ENCODE results near the gene SLC8A2.

The SLC8A2 gene

DNA sequence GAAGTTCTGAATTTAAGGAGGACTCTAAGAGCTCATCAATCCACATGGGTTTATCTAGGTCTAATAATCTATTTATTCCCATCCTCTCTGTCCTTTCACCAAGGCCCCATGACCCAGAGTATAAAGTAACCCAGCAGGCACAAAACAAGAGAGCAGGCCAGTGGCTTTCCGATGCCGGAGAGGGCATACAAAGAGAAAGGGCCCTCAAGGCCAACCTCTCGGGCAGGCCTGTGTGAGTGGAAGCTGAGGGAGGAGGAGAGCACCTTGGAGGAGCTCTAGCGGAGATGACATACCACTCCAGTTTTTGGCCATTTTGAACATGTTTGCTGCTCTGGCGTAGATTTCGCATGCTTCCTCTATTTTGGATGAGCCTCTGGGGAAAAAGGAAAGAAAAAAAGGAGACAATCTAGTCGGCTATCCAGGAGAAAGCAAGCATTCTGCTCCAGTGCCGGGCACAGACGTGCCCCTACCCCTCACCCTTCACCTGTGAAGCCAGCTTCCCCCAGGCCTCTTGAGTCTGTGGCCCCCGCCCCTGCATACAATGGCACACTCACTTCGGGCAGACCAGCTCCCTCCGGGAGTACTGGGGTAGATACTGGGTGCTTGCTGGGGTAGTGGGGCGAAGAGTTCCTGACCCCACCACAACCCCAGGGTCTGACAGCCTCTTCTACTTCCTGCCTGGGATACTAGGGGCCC, 31.6 kb upstream of the SLC8A2 start:
- no peak for DNase-seq (ENCODE audit: low read depth in 2 of 2)

DNA sequence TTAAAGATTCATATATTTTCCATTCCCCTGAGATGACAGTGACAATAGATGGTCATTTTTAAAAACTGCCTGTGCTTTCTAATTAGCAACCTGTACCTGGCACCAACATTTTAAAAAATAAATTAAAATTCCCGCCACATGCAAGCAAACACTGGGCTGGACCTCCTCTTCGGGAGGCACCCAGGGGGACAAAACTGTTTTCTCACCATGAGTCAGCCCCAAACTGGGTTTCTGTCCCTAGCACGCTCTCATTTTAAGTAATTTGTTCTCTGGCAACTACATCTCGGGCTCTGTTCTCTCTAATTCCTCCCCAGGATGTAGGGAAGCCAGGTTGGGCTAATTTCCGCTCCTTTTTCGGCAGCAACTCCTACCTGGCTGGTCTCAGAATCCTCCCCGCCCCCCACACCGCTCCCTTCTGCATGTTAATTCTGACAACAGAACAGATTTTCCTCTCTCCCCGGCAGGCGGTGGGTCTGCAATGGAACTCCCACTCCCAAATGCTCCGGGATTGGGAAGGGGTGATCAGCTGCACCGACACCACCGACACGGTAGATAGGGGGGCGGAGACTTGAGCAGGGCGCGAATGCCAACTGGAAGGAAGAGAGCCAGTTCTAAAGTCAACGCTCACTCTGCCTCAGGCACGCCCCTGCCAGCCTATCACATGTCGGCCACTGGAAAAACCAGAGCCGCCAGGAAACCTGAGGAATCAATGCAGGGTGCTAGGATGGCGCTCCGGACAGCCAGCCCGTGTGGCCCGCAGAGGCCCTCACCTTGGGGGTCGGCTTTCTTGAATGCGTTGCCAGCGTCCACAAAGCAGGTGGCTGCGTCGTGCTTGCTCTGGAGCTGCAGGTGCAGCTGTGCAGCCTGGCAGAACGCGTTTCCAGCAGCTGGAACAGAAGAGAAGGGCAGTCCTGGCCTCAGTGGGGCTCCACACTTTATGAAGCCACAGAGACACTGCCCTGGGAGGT, 28.5 kb upstream of the SLC8A2 start:
- no peak for DNase-seq (ENCODE audit: low read depth in 2 of 2)

DNA sequence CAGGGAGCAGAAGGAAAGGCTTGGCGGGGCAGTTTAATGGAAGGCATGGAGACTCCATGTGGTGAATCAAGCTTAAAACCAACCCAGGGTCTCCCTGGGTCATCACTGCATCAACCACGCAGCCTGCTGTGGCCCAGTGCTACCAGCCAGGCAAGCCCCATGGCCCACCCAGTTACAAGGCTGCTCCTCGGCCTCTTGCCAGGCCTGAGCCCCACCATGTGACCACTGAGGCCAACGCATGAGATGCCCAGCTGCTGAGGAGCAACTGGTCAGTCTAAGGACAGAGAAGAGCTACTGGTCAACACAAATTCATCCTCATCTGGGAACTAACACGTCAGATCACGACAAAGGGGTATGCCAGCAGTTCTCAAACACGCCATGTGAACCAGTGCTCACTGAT, 27.7 kb upstream of the SLC8A2 start:
- DNase-seq (ENCODE audit: low read depth in 2 of 2), result no peak

DNA sequence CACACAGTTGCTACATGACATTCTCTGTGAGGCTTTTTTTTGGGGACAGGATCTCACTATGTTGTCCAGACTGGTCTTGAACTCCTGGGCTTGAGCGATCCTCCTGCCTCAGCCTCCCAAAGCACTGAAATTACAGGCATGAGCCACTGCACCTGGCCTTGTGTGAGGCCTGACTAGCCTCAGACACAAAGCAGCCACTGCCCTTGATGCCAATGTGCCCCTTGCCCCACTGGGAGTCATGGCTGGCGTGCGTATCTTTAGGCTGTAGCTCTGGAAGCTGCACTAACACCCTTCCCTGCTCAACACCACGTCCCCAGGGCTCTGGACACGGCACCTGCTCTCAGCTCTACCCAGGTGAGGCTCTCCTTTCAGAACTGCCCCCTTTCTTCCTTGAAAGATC, 26.9 kb upstream of the SLC8A2 start:
- DNase-seq (ENCODE audit: low read depth in 2 of 2), result no peak

DNA sequence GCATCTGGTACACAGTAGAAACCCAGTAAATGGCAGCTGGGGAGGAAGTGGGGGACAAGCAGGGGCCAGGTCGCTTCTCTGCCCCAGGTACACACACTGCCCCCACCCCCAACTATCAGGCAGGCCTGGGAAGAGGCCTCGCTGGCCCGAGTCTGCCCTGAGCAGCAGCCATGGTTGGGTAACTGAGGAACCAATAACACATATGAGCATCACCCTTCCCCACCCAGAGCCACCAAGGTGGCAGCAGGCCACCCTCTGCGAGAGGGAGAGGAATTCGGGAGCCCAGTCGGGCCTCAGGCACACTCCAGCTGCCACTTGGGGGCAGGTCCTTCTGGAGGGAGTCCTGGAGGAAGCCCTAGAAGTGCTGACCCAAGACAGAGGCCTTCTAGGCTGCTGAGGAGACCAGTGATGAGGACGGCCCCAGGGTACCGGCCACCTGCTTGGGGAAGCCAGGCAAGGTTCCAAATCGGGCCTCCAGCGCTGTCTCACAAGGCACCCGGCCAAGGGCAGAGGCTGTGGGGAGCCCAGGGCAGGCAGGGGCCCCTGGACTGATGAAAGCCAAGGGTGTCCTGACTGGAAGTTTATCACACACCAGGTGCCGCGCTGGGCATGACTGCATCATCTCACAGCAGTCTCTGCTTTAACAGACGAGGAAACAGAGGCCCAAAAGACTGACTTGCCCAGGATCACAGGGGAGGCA, 26.3 kb upstream of the SLC8A2 start:
- DNase-seq (ENCODE audit: low read depth in 2 of 2), result no peak

DNA sequence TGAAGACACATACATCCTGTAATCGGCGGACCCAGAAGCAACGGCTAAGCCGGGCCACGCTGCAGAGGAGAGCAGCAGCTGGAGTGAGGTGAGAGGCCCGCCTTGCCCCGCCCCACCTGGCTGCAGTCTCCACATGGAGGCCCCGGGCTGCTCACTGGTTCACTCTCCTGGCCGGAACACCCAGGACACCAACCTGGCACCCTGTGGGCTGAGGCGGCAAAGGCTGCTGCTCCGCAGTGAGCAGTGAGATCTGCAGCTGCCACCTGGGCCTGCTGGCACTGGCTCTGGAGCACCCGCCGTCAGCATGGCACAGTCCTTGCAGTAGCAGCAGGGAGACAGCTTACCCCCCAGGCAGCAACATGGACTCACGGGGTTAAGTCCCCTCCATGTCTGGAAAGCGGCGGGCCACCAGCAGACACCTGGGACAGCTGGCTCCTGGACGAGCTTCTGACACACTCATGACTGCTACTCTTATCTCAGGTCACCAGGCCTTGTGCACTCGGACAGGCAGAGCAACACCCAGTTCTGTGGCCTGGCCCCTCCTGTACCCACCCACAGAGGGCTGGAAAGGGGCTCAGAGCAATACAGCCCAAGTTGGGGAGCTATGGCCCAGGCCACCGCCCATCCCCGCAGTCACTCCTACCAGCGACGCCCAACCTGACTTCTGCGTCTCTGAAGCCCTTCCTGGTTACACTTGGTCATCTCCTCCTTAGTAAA, 25.5 kb upstream of the SLC8A2 start:
- no peak for DNase-seq (ENCODE audit: low read depth in 2 of 2)

DNA sequence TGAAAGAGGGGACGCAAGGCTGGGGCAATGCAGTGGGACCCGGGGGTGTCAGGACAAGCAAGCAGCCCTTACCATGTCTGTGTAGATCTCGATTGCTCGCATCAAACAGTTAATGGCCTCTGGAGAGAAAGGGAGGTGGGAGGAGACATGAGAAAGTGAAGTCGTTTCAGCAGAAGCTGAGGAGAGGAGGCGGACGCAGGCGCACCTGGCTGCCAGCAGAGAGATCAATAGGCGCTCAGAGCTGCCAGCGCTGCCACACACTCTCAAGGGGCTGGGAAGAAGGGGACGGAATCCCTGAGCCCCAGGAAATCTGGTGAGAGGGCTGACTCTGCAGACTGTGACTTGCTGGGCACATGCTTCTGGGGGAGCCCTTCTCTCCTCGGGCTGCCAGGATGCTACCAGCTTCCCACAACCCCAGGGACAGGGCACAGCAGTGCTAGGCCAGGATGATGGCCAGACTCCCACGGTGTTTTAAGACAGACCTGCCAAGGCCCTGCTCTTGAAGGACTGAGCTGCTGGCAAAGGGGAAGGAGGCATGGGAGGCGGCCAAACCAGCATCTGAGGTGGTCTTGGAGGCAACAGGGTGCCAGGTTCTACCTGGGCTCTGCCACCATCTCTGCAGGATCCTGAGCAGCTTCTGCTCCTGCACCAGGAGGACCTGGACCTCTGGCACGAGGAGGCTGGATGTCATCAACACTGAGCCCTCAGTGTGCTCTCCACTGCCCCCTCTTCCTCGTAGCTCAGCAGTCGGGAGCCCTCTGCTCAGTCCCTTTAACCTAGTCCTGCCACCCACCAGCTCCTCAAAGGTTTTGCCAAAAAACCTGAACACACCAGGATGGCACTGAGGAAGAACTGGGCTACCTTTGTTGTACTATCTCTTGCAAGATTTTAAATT, 24.0 kb upstream of the SLC8A2 start:
- DNase-seq (ENCODE audit: low read depth in 2 of 2), result no peak

DNA sequence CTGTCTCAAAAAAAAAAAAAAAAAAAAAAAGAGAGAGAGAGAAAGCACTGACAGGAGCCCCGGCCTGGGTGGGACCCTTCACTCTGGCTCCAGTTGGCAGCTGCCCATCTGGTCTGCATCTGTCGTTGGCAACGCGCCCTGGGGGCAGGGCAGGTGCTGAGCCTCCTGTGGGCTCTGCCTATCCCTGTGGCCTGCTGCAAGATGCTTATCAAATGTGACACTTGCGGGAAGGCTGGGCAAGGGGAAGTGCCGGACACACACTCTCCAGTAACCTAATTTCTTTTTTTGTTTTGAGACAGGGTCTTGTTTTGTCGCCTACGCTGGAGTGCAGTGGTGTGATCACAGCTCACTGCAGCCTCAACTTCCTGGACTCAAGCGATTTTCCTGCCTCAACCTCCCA, 23.0 kb upstream of the SLC8A2 start:
- no peak for DNase-seq (ENCODE audit: low read depth in 2 of 2)

DNA sequence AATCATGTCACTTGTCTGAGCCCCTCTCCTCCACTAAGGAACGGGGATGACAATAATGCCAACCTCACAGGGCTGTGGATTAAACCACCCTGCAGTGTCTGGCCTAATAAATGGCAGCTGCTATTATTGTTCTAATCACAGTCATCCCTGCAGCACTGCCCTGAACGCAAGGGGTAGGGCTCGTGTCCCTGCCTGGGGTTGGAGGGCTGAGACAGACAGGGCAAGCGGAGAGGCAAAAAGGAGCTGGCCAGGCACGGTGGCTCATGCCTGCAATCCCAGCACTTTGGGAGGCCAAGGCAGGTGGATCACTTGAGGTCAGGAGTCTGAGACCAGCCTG, 22.5 kb upstream of the SLC8A2 start:
- no peak for DNase-seq (ENCODE audit: low read depth in 2 of 2)

DNA sequence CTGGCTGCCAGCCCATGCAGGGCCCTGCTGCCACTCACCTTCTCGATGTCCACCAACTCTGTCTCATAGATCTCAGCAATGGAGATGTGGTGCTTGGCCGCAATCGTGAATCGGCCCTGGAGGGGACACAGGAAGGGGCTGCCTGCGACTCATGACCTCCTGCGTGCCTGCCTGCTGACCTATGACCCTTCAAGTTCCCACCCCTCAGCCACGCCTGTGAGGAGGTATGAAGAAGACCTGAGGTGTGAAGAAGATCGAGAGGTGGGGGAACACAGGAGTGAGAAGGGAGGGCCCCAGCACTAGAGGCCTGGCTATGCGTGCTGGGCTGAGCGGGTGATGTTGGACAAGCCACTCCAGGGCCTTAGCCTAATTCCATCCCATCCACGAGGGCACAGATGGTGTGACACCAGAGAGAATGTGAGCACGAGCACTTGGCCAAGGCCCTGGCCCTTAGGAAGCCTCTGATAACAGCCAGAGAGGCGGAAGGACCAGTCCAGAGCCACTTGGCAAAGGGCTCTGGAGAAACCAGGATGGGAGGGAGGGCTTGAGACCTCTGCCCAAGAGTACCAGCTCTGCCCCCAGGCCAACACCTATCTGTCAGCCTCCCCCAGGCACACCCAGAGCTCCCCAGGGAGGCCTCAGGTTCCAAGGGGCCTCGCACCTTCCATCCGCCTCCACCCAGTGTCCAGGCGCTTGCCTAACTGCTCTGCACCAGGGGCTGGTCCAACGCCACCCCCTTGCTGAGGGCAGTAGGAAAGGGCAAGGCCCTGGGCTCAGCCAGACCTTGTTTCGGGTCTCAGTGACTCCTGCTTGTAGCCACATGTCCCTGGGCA, 21.9 kb upstream of the SLC8A2 start:
- no peak for DNase-seq (ENCODE audit: low read depth in 2 of 2)

DNA sequence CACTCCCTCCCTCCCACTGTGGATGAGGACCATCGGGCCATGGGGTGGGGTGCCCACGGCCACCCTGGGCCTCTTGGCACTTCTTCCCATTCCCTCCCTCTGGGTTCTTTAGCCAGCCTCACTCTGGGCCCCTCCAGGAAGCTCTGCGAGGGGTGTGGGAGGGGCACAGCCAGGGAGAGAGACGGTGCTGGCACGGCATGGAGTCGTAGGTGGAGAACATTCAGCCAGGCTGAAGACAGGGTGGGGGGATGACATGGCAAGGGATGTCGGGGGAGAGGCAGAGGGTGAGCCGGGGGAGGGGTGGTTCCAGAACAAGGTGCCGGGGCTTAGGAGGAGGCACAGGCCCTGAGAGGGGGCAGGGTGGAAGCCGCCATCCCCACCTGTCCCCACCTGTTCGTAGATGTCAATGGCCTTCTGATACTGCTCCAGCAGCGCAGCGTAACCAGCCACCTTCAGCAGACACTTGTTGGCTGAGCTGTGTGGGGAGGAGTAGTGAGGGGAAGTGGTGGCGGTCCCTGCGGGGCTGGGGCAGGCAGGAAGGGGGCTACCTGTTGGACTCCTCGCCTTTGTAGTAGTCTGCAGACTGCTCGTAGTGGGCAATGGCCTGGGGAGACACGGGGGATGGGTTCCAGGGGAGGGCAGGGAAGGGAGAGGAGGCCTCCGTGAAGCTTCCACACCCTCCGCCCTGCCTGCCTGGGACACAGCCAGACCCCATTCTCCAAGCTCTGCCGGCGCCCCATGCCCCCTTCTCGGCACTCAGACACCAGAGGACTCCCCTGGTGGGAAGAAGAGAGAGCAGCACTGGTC, 21.1 kb upstream of the SLC8A2 start:
- no peak for DNase-seq (ENCODE audit: low read depth in 2 of 2)

DNA sequence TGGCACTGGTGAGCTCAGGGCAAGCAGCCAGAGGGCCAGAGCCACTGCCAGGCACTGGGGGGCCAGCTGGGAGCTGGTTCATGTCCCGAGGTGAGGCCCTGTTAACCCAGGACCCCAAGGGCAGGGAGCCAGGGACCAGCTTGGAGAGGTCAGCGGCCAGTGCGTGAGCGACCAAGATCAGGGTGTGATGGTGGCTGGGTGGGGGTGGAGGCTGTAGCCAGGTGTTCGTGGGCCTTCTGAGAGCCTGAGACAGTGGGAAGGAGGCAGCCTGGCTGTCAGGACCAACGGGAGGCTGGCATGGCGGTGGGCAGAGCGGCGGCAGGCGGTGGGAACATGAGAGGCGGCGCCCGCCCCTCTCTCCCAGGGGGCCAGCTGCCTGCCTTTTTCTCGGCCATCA, 20.4 kb upstream of the SLC8A2 start:
- no peak for DNase-seq (ENCODE audit: low read depth in 2 of 2)

DNA sequence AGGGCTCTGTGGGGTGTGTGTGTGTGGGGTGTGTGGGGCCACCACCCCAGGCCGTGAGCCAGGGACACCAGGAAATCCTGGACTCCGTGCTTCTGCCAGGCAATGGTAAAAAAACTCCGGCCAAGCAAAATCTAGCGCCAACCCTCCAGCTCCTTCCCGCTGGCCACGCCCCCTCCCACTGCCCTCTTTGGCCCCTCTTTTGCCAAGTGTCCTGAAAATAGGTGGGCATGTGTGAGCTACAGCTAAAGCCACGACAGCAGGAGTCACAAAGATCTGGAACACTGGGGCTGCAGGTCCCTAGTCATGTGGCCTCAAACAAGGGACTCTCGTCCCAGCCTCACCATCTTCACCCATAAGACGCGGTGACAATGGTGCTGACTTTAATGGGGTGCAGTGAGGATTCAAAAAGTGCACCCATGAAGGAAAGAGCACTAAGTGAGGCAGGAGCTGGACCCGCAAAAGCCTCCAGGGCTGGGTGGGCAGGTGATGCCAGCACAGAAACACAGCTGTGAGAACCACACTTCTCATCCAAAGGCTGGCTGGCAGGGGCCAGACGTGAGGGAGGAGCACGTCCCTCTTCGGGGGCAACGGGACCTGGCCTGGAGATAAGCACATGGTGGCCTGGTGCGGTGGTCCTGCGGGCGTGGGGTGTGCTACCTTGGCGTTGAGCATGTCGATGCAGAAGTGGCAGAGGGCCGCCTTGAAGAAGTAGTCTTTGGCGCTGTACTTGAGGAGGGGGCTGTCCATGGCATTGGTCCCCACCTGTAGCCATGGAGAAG, 19.9 kb upstream of the SLC8A2 start:
- DNase-seq (ENCODE audit: low read depth in 2 of 2), result no peak

DNA sequence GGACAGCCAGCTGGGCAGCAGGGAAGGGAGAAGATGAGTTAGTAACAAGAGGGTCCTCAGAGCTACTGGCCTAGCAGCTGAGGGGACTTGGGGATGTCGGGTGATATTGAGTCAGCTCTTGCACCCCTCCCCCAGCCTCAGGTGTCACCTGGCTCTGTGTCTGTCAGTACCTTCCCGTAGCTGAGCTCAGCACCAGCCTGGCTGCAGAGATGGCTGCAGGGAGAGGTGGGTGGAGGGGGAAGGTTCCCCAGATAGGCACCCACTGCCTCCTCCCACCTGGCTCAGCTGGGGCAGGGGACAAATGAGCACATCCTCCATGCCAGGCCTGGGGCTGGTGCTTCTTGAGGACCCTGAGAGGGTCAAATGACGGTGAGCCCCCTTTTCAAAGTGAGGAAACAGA, 19.2 kb upstream of the SLC8A2 start:
- DNase-seq (ENCODE audit: low read depth in 2 of 2), result no peak

DNA sequence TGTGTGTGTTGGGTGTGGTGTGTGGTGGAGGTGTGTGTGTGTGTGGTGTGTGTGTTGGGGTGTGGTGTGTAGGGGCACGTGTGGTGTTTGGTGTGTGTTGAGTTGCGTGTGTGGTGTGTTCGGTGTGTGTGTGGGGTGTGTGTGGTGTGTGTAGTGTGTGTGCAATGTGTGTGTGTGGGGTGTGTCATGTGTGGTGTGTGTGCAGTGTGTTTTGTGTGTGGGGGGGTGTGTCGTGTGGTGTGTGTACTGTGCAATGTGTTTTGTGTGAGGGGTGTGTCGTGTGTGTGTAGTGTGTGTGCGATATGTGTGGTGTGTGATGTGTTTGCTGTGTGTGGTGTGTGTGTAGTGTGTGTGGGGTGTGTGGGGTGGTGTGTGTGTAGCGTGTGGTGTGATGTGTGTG, 18.3 kb upstream of the SLC8A2 start:
- DNase-seq (ENCODE audit: low read depth in 2 of 2), result no peak

DNA sequence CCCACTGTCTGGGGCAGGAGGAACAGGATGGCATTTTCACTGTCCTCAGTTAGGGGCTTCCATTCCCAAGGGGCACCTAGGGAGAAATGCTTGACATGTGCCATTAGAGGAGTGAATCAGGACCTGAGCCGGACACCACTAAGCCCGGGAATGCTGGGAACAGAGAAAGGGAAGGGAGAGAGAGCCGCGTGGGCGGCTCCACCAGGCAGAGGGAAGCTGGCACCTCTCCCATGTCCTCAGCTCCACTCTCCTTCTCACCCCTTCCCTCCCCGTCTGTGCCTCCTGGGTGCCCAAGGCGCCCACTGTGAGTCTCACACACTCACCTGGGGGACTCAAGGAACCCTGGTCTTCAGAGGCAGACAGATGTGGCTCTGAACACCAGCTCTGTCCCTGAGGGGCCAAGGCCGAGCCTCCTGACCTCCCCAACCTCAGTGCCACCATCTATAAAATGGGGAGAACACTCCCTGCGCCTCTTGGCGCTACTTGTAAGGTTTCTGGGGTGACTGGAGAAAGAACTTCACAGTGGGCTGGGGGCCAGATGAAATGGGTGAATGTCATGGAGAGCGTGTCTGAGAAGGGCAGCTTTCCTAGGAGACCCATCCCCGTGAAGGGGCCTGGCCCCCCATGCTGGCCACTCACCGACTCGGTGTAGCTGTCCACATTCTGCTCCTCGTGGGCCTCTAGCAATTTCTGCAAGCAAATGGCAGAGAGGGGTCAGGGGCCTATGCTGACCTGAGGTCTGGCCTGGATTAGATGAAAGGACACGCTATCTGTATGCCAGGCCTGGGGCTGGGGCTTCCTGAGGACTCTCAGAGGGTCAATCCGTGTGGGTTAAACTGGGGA, 17.6 kb upstream of the SLC8A2 start:
- DNase-seq (ENCODE audit: low read depth in 2 of 2), result no peak

Measured in stimulated activated CD8-positive, alpha-beta memory T cell treated with anti-CD3 and anti-CD28 coated beads, Interleukin-15, amount 100 ng/mL, for 4 hours (primary cell).